Muscle layer of duodenum (tissue), 2 donors: Measurements from ENCODE around the gene MLLT3.

Source experiments
- H3K27ac ChIP-seq: one replicate; pipeline ENCODE4 v1.7.0; 2013; ENCODE audit warnings: mild to moderate bottlenecking, low read length
- H3K27me3 ChIP-seq: one replicate; pipeline ENCODE4 v1.7.0; 2013; ENCODE audit warnings: low read depth, mild to moderate bottlenecking, control low read depth, low read length
- H3K36me3 ChIP-seq, 2 donors: one replicate each; pipeline ENCODE4 v1.7.0; 2013; ENCODE audit warnings: low read length in 2 of 2, control low read depth in 1 of 2, mild to moderate bottlenecking in 1 of 2; ENCODE audit not compliant: insufficient read depth in 2 of 2, control insufficient read depth in 1 of 2
- H3K4me1 ChIP-seq, 2 donors: one replicate each; pipeline ENCODE4 v1.7.0; 2013; ENCODE audit warnings: low read length in 2 of 2, mild to moderate bottlenecking in 2 of 2, control low read depth in 1 of 2, moderate library complexity in 1 of 2; ENCODE audit not compliant: insufficient read depth in 2 of 2, control insufficient read depth in 1 of 2
- H3K4me3 ChIP-seq, 2 donors: one replicate each; pipeline ENCODE4 v1.7.0; 2013; ENCODE audit warnings: low read length in 2 of 2, low read depth in 1 of 2, mild to moderate bottlenecking in 1 of 2
- H3K9me3 ChIP-seq, 2 donors: one replicate each; pipeline ENCODE4 v1.7.0; 2013; ENCODE audit warnings: low read length in 2 of 2, control low read depth in 1 of 2, mild to moderate bottlenecking in 1 of 2; ENCODE audit not compliant: control insufficient read depth in 1 of 2
- donor health status: healthy.

The MLLT3 gene

GRCh38 chr9:20394969-20395368, 227.3 kb downstream of the MLLT3 start:
- no peaks in the 10 kb centered on the region for H3K4me1 ChIP-seq
- no peaks in the 10 kb centered on the region for H3K9me3 ChIP-seq
- no peak overlapping the region for H3K27ac ChIP-seq
- no peaks in the 10 kb centered on the region for H3K27me3 ChIP-seq
- H3K4me3 ChIP-seq: no peak overlapping the region
- H3K36me3 ChIP-seq: no peaks in the 10 kb centered on the region

GRCh38 chr9:20391208-20391607, 231.1 kb downstream of the MLLT3 start:
- Histone ChIP-seq H3K4me3 (no peak overlapping the region), H3K4me1 (no peaks in the 10 kb centered on the region), H3K9me3 (no peaks in the 10 kb centered on the region), H3K36me3 (no peaks in the 10 kb centered on the region), H3K27ac (no peak overlapping the region), H3K27me3 (no peaks in the 10 kb centered on the region)

DNA sequence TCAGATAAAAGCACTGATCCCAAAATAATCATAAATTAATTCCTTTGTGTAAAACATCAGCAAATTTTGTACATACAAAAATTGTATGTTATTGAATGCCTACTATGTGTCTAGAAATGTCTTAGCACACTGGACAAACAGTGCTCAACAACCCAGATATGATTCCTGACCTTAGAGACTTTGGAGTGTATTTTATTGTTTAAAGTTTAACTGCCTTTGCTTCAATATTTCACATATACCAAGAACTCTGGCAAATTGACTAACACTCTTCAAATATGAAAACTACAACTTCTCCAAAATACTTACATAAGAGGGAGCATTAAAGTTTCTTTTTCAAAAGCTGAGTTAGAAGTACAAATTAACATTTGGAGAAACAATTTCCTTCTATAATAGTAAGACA, 231.9 kb downstream of the MLLT3 start:
- H3K27ac ChIP-seq: no peak overlapping the region
- H3K4me3 ChIP-seq: no peak overlapping the region
- no peaks in the 10 kb centered on the region for H3K36me3 ChIP-seq
- no peaks in the 10 kb centered on the region for H3K27me3 ChIP-seq
- H3K4me1 ChIP-seq: no peaks in the 10 kb centered on the region
- no peaks in the 10 kb centered on the region for H3K9me3 ChIP-seq

GRCh38 chr9:20387062-20387461, 235.2 kb downstream of the MLLT3 start:
- Histone ChIP-seq H3K9me3 (no peaks in the 10 kb centered on the region), H3K27me3 (no peaks in the 10 kb centered on the region), H3K36me3 (no peaks in the 10 kb centered on the region), H3K27ac (no peak overlapping the region), H3K4me1 (peaks cover 0 to 3% of the 10 kb centered on the region in 2 donors), H3K4me3 (no peak overlapping the region)

DNA sequence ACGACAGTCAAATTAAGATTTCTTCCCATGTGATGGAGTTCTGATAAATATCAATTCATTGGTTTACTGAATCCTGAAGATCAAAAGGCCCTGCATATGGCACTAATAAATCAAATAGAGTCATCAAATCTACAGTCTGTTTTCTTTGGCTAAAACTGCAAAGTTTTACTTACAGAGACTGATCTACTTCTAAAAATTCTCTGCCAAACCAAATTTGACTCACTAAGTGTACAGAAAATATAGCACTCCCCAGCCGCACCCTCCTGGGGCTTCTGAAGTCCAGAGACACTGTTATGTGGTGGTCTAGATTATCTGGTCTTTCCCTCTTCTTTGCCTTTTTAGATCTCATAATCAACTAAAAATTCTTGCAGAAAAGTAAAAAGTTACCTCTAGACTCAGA, 237.7 kb downstream of the MLLT3 start:
- no peak overlapping the region for H3K27ac ChIP-seq
- H3K36me3 ChIP-seq: no peaks in the 10 kb centered on the region
- H3K9me3 ChIP-seq: no peaks in the 10 kb centered on the region
- no peak overlapping the region for H3K4me3 ChIP-seq
- peaks cover 0 to 3% of the 10 kb centered on the region in 2 donors for H3K4me1 ChIP-seq
- H3K27me3 ChIP-seq: no peaks in the 10 kb centered on the region

DNA sequence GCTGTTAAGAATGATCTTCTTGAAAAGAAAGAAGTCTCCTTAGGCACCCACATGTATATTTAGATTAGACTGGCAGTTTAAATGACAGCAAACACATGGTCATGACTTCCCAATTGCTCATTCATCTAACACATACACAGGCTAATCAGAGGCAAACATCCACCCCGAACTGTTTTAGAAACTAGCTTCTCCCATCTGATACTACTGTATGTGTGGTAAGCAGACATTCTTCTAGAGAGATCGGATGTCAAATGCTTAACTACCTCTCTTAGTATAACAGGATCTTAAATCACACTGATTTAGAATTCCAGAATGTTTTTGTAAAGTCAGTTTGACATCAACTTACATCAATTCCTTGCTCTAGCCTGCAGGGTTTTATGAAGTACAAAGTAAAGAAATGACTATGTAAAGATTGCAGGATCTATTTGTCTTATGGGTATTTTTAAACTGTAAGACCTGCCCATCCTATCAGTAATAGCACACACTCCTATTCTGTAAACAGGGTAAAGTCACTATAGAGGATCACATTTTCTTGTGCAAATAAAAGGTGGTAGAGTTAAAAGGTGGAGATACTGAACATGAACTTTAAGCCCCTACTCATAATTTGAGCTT, 239.7 kb downstream of the MLLT3 start:
- Histone ChIP-seq H3K27me3 (no peaks in the 10 kb centered on the region), H3K27ac (no peak overlapping the region), H3K36me3 (no peaks in the 10 kb centered on the region), H3K4me3 (no peak overlapping the region), H3K4me1 (peaks cover 0 to 3% of the 10 kb centered on the region in 2 donors), H3K9me3 (no peaks in the 10 kb centered on the region)

GRCh38 chr9:20380546-20380945, 241.8 kb downstream of the MLLT3 start:
- Histone ChIP-seq H3K9me3 (no peaks in the 10 kb centered on the region), H3K4me1 (peaks cover 0 to 3% of the 10 kb centered on the region in 2 donors), H3K27ac (no peak overlapping the region), H3K4me3 (no peak overlapping the region), H3K27me3 (no peaks in the 10 kb centered on the region), H3K36me3 (no peaks in the 10 kb centered on the region)

DNA sequence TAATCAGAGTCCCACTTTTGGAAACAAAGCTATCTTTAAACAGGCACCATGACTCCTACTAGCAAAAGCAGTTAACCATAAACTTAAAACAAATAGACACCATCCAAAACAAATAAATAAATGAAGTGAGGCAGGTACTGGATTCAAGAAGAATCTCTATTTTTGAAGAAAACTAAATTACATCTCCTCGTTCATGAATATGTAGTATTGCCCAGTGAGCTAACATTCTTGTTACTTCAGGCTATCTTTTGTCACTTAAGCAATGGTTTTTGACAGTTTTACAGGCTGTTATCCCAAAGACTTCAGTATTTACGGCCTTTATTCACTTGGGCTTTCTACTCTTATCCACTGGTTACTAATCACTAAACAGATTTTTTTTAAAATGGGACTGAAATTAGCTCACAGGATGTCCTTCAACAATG, 242.5 kb downstream of the MLLT3 start:
- H3K27me3 ChIP-seq: no peaks in the 10 kb centered on the region
- H3K27ac ChIP-seq: no peak overlapping the region
- H3K36me3 ChIP-seq: no peaks in the 10 kb centered on the region
- H3K4me1 ChIP-seq: peaks cover 0 to 3% of the 10 kb centered on the region in 2 donors
- H3K9me3 ChIP-seq: no peaks in the 10 kb centered on the region
- no peak overlapping the region for H3K4me3 ChIP-seq

DNA sequence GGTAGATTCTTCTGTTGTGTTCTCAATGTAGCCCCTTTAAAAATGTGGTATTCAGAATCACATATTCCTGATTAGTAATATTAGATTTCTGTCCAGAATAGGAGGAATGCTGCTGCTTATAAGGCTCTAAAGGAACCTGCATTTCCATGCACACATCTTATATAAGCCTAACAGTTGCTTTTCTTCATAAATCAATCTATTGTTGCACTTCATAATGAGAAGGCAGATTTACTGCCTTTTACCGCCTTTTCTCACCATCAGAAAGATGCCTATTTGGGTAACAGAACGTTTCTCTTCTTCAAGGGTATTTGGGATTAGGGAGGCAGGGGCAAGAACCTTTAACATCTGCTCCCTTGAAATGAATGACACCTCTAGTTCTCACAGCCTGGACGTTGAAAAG, 243.4 kb downstream of the MLLT3 start:
- H3K36me3 ChIP-seq: no peaks in the 10 kb centered on the region
- no peak overlapping the region for H3K27ac ChIP-seq
- no peaks in the 10 kb centered on the region for H3K27me3 ChIP-seq
- H3K4me1 ChIP-seq: peaks cover 0 to 3% of the 10 kb centered on the region in 2 donors
- H3K4me3 ChIP-seq: no peak overlapping the region
- no peaks in the 10 kb centered on the region for H3K9me3 ChIP-seq

GRCh38 chr9:20377790-20378189, 244.5 kb downstream of the MLLT3 start:
- H3K9me3 ChIP-seq: no peaks in the 10 kb centered on the region
- no peaks in the 10 kb centered on the region for H3K36me3 ChIP-seq
- H3K4me1 ChIP-seq: peaks cover 0 to 3% of the 10 kb centered on the region in 2 donors
- no peak overlapping the region for H3K4me3 ChIP-seq
- no peak overlapping the region for H3K27ac ChIP-seq
- no peaks in the 10 kb centered on the region for H3K27me3 ChIP-seq

DNA sequence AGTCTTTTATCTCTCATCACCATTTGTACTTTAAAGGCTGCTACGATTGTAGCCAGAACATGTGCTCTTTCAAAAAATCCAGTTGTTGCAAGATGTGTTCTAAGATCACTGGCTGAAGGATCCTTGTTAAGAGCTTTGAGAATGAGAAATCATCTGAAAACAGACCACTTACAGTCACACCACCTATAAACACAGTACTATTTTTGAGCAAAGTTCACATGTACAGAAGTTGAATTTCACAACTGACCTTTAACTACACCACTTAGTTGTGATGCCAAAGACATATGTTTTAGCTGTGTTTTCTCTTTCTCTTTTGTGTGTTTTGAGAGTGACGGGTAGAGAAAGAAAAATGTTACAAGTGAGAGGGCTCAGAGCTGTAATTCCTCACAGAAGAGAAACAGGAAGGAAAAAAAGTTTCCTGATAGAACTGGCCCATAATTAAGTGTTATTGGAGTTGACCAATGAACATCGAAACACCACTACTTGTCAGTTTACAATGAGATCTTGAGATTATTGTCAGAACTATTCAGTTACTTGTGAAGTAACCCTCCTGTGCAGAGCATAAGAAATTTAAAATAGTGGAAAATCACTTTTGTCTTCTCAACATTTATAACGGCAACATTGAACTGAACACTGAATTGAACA, 245.4 kb downstream of the MLLT3 start:
- H3K9me3 ChIP-seq: no peaks in the 10 kb centered on the region
- no peak overlapping the region for H3K4me3 ChIP-seq
- H3K27me3 ChIP-seq: no peaks in the 10 kb centered on the region
- H3K27ac ChIP-seq: no peak overlapping the region
- H3K4me1 ChIP-seq: no peaks in the 10 kb centered on the region
- H3K36me3 ChIP-seq: no peaks in the 10 kb centered on the region

GRCh38 chr9:20376042-20376441, 246.3 kb downstream of the MLLT3 start:
- Histone ChIP-seq H3K27me3 (no peaks in the 10 kb centered on the region), H3K4me3 (no peak overlapping the region), H3K9me3 (no peaks in the 10 kb centered on the region), H3K27ac (no peak overlapping the region), H3K36me3 (no peaks in the 10 kb centered on the region), H3K4me1 (no peaks in the 10 kb centered on the region)
